Natural killer cell (primary cell): ENCODE measurements around the gene PRRX2. TPM values are rescaled to one million over a fixed set of nuclear protein-coding genes. Genes with fewer than 3 reads are reported as not detected.

Experiments
- ATAC-seq, 3 donors: fragments of 150-1000 bp in 2 of 3; fragments of 200-7000 bp in 1 of 3; cut with Tn5 transposase; 1 replicate in 1 of 3; 2 replicates in 2 of 3; pipeline ENCODE4 v1.10.0; 2021; ENCODE audit warnings: mild to moderate bottlenecking in 2 of 3, moderate library complexity in 2 of 3
- DNase-seq, 2 donors: peaks; one replicate each; pipeline versions ENCODE4 v3.0.0 to v3.0.0-alpha.2; 2013 to 2021; ENCODE audit warnings: mixed read lengths in 1 of 2
- H3K27ac ChIP-seq: one replicate; pipeline ENCODE4 v1.5.1; 2013; ENCODE audit warnings: mild to moderate bottlenecking, low read length
- H3K27me3 ChIP-seq: one replicate; pipeline ENCODE4 v1.6.1; 2013; ENCODE audit warnings: low read length; ENCODE audit not compliant: control insufficient read depth, insufficient read depth
- H3K36me3 ChIP-seq: one replicate; pipeline ENCODE4 v1.6.1; 2013; ENCODE audit warnings: low read length; ENCODE audit not compliant: control insufficient read depth, insufficient read depth
- H3K4me1 ChIP-seq: one replicate; pipeline ENCODE4 v1.6.1; 2013; ENCODE audit warnings: low read length; ENCODE audit not compliant: control insufficient read depth, insufficient read depth
- H3K4me3 ChIP-seq: one replicate; pipeline ENCODE4 v1.5.1; 2013; ENCODE audit warnings: low read length
- H3K9me3 ChIP-seq: one replicate; pipeline ENCODE4 v1.6.1; 2013; ENCODE audit warnings: low read length; ENCODE audit not compliant: control insufficient read depth, insufficient read depth
- H3K27ac Mint-ChIP-seq, 2 donors: one replicate each; pipeline ENCODE4 v1.8.0; 2022; ENCODE audit warnings: mild to moderate bottlenecking in 2 of 2, mixed read lengths in 2 of 2, moderate library complexity in 1 of 2
- H3K27me3 Mint-ChIP-seq, 2 donors: one replicate each; pipeline ENCODE4 v1.8.0; 2022; ENCODE audit warnings: low read depth in 2 of 2, mixed read lengths in 2 of 2
- H3K36me3 Mint-ChIP-seq: one replicate; pipeline ENCODE4 v1.8.0; 2022; ENCODE audit warnings: mixed read lengths
- H3K4me1 Mint-ChIP-seq, 2 donors: one replicate each; pipeline ENCODE4 v1.8.0; 2022; ENCODE audit warnings: mixed read lengths in 2 of 2
- H3K4me3 Mint-ChIP-seq: one replicate; pipeline ENCODE4 v1.8.0; 2022; ENCODE audit warnings: mild to moderate bottlenecking, moderate library complexity, mixed read lengths
- H3K9me3 Mint-ChIP-seq, 2 donors: one replicate each; pipeline ENCODE4 v1.8.0; 2022; ENCODE audit warnings: mixed read lengths in 2 of 2
- CTCF ChIP-seq: fragments of 200-600 bp; IDR thresholded peaks from one replicate; pipeline ENCODE4 v1.8.0; 2022; ENCODE audit warnings: antibody characterized with exemption
- WGBS: methylation state at CpG from one replicate; pipeline ENCODE4 v1.1.7; 2013; ENCODE audit warnings: missing lambda C conversion rate; ENCODE audit not compliant: insufficient coverage; 5-methylcytosine and 5-hydroxymethylcytosine counted together
- intact Hi-C: fragments of 100-400 bp; cut with micrococcal nuclease; formaldehyde crosslinking; loops from one replicate; pipeline ENCODE4 v1.14.2; 2022
- total RNA-seq, 4 donors: library from RNA; stranded (reverse); fragments of 120-200 nt in 1 of 4; gene quantifications; one replicate each; pipeline versions ENCODE4 v1.2.3 to v1.2.4, GENCODE V29; 2013 to 2022

PRRX2 gene
- total RNA-seq, 3 donors from 2014 or later (not counting 1 experiment from before 2014, with no cell fraction given) = not detected

GRCh38 chr9:129667378-129667777 lies 1.9 kb downstream of the PRRX2 start:
- Histone ChIP-seq H3K36me3 (no peaks in the 10 kb centered on the region), H3K27ac (no peak overlapping the region), H3K27me3 (peaks cover 6% of the 10 kb centered on the region), H3K4me3 (no peak overlapping the region), H3K4me1 (peaks cover 10% of the 10 kb centered on the region), H3K9me3 (no peaks in the 10 kb centered on the region)
- WGBS = 87% methylated on average over 11 of the region's 11 CpGs
- H3K4me3 Mint-ChIP-seq = no peak overlapping the region
- peaks cover 0 to 8% of the 10 kb centered on the region in 2 donors for H3K4me1 Mint-ChIP-seq
- TF ChIP-seq CTCF = no peak
- intact Hi-C loops = no loop called here
- DNase-seq = no peak
- peaks cover 7 to 15% of the 10 kb centered on the region in 2 donors for H3K27me3 Mint-ChIP-seq
- no peaks in the 10 kb centered on the region for H3K36me3 Mint-ChIP-seq
- no peaks in the 10 kb centered on the region for H3K9me3 Mint-ChIP-seq
- no peak overlapping the region for H3K27ac Mint-ChIP-seq
- no peak for ATAC-seq

GRCh38 chr9:129667850-129668249 lies 2.4 kb downstream of the PRRX2 start:
- no peak overlapping the region for H3K27ac Mint-ChIP-seq
- H3K27me3 ChIP-seq = peaks cover 6% of the 10 kb centered on the region
- no peak for TF ChIP-seq CTCF
- H3K4me3 Mint-ChIP-seq = no peak overlapping the region
- no peak for DNase-seq
- H3K9me3 ChIP-seq = no peaks in the 10 kb centered on the region
- H3K27ac ChIP-seq = no peak overlapping the region
- peaks cover 0 to 8% of the 10 kb centered on the region in 2 donors for H3K4me1 Mint-ChIP-seq
- H3K4me3 ChIP-seq = no peak overlapping the region
- H3K9me3 Mint-ChIP-seq = no peaks in the 10 kb centered on the region
- H3K36me3 ChIP-seq = no peaks in the 10 kb centered on the region
- H3K4me1 ChIP-seq = peaks cover 10% of the 10 kb centered on the region
- intact Hi-C loops = no loop called here
- ATAC-seq = no peak
- H3K36me3 Mint-ChIP-seq = no peaks in the 10 kb centered on the region
- WGBS = 95% methylated on average over 9 of the region's 9 CpGs
- H3K27me3 Mint-ChIP-seq = peaks cover 7 to 17% of the 10 kb centered on the region in 2 donors

GRCh38 chr9:129669141-129669718 lies 3.8 kb downstream of the PRRX2 start:
- no peak overlapping the region for H3K27ac ChIP-seq
- H3K36me3 ChIP-seq = no peaks in the 10 kb centered on the region
- H3K4me1 ChIP-seq = peaks cover 10% of the 10 kb centered on the region
- no peak for DNase-seq
- WGBS = 50% methylated on average over 17 of the region's 17 CpGs
- no peak for ATAC-seq
- peaks cover 4% of the 10 kb centered on the region for H3K27me3 ChIP-seq
- intact Hi-C loops = no loop called here
- TF ChIP-seq CTCF = no peak
- Mint-ChIP-seq H3K9me3 (no peaks in the 10 kb centered on the region), H3K27me3 (peaks cover 7 to 18% of the 10 kb centered on the region in 2 donors), H3K4me3 (no peak overlapping the region), H3K36me3 (no peaks in the 10 kb centered on the region), H3K27ac (no peak overlapping the region), H3K4me1 (peaks cover 0 to 8% of the 10 kb centered on the region in 2 donors)
- no peaks in the 10 kb centered on the region for H3K9me3 ChIP-seq
- no peak overlapping the region for H3K4me3 ChIP-seq

GRCh38 chr9:129669946-129670345 lies 4.5 kb downstream of the PRRX2 start:
- Mint-ChIP-seq H3K36me3 (no peaks in the 10 kb centered on the region), H3K27me3 (peaks cover 7 to 14% of the 10 kb centered on the region in 2 donors), H3K9me3 (no peaks in the 10 kb centered on the region), H3K4me3 (no peak overlapping the region), H3K4me1 (peaks cover 0 to 4% of the 10 kb centered on the region in 2 donors), H3K27ac (no peak overlapping the region)
- DNase-seq (no peak), ATAC-seq (no peak)
- Histone ChIP-seq H3K9me3 (no peaks in the 10 kb centered on the region), H3K4me1 (peaks cover 10% of the 10 kb centered on the region), H3K27ac (no peak overlapping the region), H3K36me3 (no peaks in the 10 kb centered on the region), H3K27me3 (peaks cover 2% of the 10 kb centered on the region), H3K4me3 (no peak overlapping the region)
- WGBS = 89% methylated on average over 13 of the region's 13 CpGs
- no peak for TF ChIP-seq CTCF
- intact Hi-C loops = no loop called here
